Heart right ventricle (tissue), 16 donors: ENCODE results near the gene PLCL2. TPM values are rescaled to one million over a fixed set of nuclear protein-coding genes. Genes with fewer than 3 reads are reported as not detected.

Source experiments
- ATAC-seq, 8 donors: fragments of 200-7000 bp; cut with Tn5 transposase; one replicate each; pipeline ENCODE4 v1.9.1; 2020; ENCODE audit warnings: mild to moderate bottlenecking in 8 of 8, moderate library complexity in 8 of 8, moderate number of reproducible peaks in 1 of 8
- DNase-seq, 2 donors: peaks; one replicate each; pipeline ENCODE4 v3.0.0-alpha.2; 2020
- H3K27ac ChIP-seq, 10 donors: fragments of 200-600 bp; sonication (generic) in 2 of 10; one replicate each; pipeline versions ENCODE4 v1.5.0 to v1.8.0; 2020 to 2022; ENCODE audit warnings: mild to moderate bottlenecking in 3 of 10
- H3K27me3 ChIP-seq, 7 donors: fragments of 200-600 bp; one replicate each; pipeline ENCODE4 v1.8.0; 2021 to 2022; ENCODE audit warnings: mild to moderate bottlenecking in 2 of 7
- H3K36me3 ChIP-seq, 9 donors: fragments of 200-600 bp; sonication (generic) in 1 of 9; one replicate each; pipeline versions ENCODE4 v1.5.0 to v1.8.0; 2020 to 2022; ENCODE audit warnings: mild to moderate bottlenecking in 2 of 9
- H3K4me1 ChIP-seq, 9 donors: fragments of 200-600 bp; sonication (generic) in 1 of 9; one replicate each; pipeline versions ENCODE4 v1.5.0 to v1.8.0; 2020 to 2022; ENCODE audit warnings: mild to moderate bottlenecking in 4 of 9
- H3K4me3 ChIP-seq, 10 donors: fragments of 200-600 bp; sonication (generic) in 2 of 10; one replicate each; pipeline versions ENCODE4 v1.5.0 to v1.8.0; 2020 to 2022; ENCODE audit warnings: mild to moderate bottlenecking in 7 of 10, moderate library complexity in 2 of 10
- H3K9me3 ChIP-seq, 11 donors: fragments of 200-600 bp in 10 of 11; sonication (generic) in 2 of 11; one replicate each; pipeline versions ENCODE4 v1.5.0 to v1.8.0; 2013 to 2022; ENCODE audit warnings: mild to moderate bottlenecking in 2 of 11, control low read depth in 1 of 11, moderate library complexity in 1 of 11
- WGBS, 2 donors: extraction: QIAGEN DNeasy Blood & Tissue Kit; methylation state at CpG; one replicate each; pipeline ENCODE4 v1.1.7; 2013; ENCODE audit warnings: inconsistent platforms in 1 of 2; 5-methylcytosine and 5-hydroxymethylcytosine counted together
- intact Hi-C, 10 donors: fragments of 100-400 bp; cut with DNase I; formaldehyde crosslinking; loops; one replicate each; pipeline versions ENCODE4 v1.11.1 to v1.14.2; 2022
- polyA plus RNA-seq, 2 donors: library from polyadenylated mRNA; stranded (reverse); fragments of 200-250 nt; gene quantifications; one replicate each; pipeline ENCODE4 v1.2.3, GENCODE V29; 2013
- total RNA-seq, 10 donors: library from RNA; stranded (reverse); fragmentation: NEBNext Ultra II Directional in 3 of 10; extraction: Animal tissue kit (Norgen Biotek cat#: 25700) in 3 of 10; gene quantifications; one replicate each; pipeline versions ENCODE4 v1.2.1 to v1.2.4, GENCODE V29; 2021 to 2023
- TF ChIP-seq, protein P1 (sequence below), 9 donors: fragments of 200-600 bp; sonication (generic) in 2 of 9; IDR thresholded peaks; one replicate each; pipeline versions ENCODE4 v1.5.0 to v1.8.0; 2021 to 2022; ENCODE audit warnings: antibody characterized with exemption in 9 of 9, mild to moderate bottlenecking in 5 of 9, moderate library complexity in 1 of 9
- donor health status: Arrhythmogenic right ventricular cardiomyopathy.
- donor health status: ischemic (EF 13 %, LVEDD 7.1; RV severe dilation, severe dysfunction).
- donor health status: healthy with polysubstance abuse.
- donor health status: DM: no; HTN: yes; CAD: no.
- donor health status: DM: no; HTN: no; CAD: no.
- donor health status: ischemic (EF 25% LVEDD 6.9; RV normal size, moderate dysfunction).
- donor health status: ischemic (EF 25% LVEDD 5.7; RV mildly dilated, moderate dysfunction).
- donor health status: healthy.
- donor health status: DM: yes; HTN: yes; CAD: no.
- donor health status: Ischemic cardiomyopathy.
- donor health status: ischemic (EF 35%, LVEDD 5.7; RV mildly dilated, moderate dysfunction).
- donor health status: nonischemic (EF 11% LVEDD 7.7; RV severe dilation, severe dysfunction).
- donor health status: DM: yes; HTN: yes; CAD: no.
- donor health status: PGD.
- donor health status: ischemic (EF 29% LVEDD 5.4; RV normal size, mild dysfunction).
- donor health status: nonischemic (EF 23%, LVEDD 6.1; RV moderate dilation, normal function).

Gene PLCL2
- total and polyA plus RNA-seq, 12 donors = 8.7 to 79.8 (median 53.0) TPM

DNA sequence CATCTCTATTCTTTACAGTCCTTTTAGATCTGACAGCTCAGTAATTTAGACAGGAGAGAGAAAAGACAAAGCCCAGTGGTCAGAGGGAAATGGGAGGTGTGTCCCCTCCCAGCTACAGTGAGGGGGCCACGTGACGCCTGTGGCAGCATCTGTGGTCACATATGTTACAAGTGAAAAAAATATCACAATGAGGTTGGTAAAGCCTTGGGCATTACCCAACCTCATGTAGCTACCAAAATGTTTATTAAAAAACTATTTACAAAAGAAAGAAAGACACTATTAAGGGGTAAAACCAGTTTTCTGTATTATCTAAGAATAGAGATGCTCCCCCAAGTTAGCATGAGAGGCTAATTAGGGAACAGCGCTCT lies 42.9 kb upstream of the PLCL2 start:
- Histone ChIP-seq H3K27me3 (no peaks in the 10 kb centered on the region), H3K36me3 (no peaks in the 10 kb centered on the region), H3K4me3 (peak overlapping the region in 1 of 10 donors; percentile 28), H3K27ac (peak overlapping the region in 3 of 10 donors; percentile 11 to 86 (median 34)), H3K9me3 (no peaks in the 10 kb centered on the region), H3K4me1 (peaks cover 0 to 73% (median 18%) of the 10 kb centered on the region in 9 donors)
- intact Hi-C loops = loop anchor here in 1 of 10 donors (5.0 kb wide), 1 partner anchor 40 kb away; the partner anchor contains the start of gene PLCL2
- WGBS, 2 donors = 73 to 89% methylated on average over 3 of the region's 3 CpGs
- DNase-seq (no peak), ATAC-seq (peak in 1 of 8 donors; percentile 48)
- TF ChIP-seq, protein P1, sequence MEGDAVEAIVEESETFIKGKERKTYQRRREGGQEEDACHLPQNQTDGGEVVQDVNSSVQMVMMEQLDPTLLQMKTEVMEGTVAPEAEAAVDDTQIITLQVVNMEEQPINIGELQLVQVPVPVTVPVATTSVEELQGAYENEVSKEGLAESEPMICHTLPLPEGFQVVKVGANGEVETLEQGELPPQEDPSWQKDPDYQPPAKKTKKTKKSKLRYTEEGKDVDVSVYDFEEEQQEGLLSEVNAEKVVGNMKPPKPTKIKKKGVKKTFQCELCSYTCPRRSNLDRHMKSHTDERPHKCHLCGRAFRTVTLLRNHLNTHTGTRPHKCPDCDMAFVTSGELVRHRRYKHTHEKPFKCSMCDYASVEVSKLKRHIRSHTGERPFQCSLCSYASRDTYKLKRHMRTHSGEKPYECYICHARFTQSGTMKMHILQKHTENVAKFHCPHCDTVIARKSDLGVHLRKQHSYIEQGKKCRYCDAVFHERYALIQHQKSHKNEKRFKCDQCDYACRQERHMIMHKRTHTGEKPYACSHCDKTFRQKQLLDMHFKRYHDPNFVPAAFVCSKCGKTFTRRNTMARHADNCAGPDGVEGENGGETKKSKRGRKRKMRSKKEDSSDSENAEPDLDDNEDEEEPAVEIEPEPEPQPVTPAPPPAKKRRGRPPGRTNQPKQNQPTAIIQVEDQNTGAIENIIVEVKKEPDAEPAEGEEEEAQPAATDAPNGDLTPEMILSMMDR (IDR thresholded peaks at IDR 0.05) = no peak

DNA sequence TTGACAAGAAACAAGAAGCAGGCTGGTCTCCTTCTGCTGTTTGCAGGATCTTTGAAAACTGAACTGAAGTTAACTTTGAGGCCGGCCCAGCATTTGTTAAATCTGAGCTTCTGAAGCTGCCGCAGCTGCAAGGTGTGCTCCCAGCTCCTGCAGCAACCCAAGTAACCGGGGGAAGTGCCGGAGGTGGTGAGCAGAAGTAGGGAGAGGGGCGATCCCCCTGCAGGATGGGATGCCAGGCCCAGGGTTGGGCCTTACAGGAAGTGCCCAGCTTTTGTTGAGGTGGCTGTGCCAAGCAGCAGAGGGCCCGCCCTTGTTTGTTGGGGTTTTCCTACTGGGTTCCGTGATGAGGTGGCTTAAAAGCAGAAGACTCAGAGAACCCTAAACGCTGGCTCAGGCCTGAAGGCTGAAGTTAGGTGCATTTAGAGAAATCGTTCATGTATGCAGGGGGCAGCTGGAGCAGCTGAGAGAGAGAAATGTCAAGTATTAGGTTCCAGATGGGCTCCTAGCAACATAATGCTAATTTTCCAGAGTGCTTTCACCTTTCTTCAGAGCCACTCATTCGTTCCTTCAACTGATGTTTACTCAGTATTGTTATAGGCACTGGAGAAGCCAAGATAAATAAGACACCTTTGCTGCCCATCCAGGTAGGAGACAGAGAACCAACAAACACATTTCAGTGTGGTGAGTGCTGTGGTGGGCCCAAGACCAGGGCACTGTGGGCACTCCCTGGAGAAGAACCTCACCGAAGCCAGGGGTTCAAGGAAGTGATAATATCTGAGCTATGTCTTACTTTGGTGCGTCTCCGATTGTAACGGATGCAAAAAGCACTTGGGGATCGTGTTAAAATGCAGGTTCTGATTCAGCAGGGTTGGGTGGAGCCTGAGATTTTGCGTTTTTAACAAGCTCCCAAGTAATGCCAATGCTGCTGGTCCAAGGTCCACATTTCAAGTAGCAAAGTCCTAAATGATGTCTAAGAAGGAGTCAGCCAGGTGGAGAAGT lies 42.2 kb upstream of the PLCL2 start:
- Histone ChIP-seq H3K9me3 (no peaks in the 10 kb centered on the region), H3K4me3 (peak overlapping the region in 1 of 10 donors; percentile 22), H3K27me3 (no peaks in the 10 kb centered on the region), H3K36me3 (no peaks in the 10 kb centered on the region), H3K4me1 (peaks cover 0 to 73% (median 16%) of the 10 kb centered on the region in 9 donors), H3K27ac (peak overlapping the region in 5 of 10 donors; percentile 11 to 86 (median 30))
- ATAC-seq (peak in 7 of 8 donors; percentile 33 to 66 (median 53)), DNase-seq (peak in 1 of 2 donors; percentile 32)
- TF ChIP-seq, protein P1 (IDR thresholded peaks at IDR 0.05) = no peak
- intact Hi-C loops = loop anchor here in 1 of 10 donors (5.0 kb wide), 1 partner anchor 40 kb away; the partner anchor contains the start of gene PLCL2
- 85 to 88% methylated on average over 16 of the region's 16 CpGs for WGBS, 2 donors

DNA sequence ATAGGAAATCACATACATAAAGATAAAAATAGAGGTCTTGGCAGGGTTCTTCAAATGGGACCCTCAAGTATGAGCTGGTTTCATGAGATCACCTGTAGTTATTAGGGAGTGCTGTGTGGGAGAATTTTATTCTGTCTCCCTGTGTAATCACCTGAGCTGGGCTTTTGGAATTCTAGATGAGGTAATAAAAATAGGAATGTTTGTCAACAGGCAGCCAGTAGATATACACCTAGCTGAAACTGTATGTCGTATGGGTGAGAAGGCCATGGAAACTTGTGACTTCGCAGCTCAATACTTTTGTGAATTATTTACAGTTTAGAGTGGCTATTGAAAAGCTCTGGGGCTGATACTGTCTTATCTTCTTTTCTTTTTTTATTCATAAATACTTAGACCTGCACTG lies 40.5 kb upstream of the PLCL2 start:
- Histone ChIP-seq H3K36me3 (no peaks in the 10 kb centered on the region), H3K4me3 (no peak overlapping the region), H3K27ac (peak overlapping the region in 1 of 10 donors; percentile 86), H3K4me1 (peaks cover 0 to 84% (median 8%) of the 10 kb centered on the region in 9 donors), H3K27me3 (no peaks in the 10 kb centered on the region), H3K9me3 (no peaks in the 10 kb centered on the region)
- no peak for ATAC-seq
- TF ChIP-seq, protein P1 (IDR thresholded peaks at IDR 0.05) = no peak
- intact Hi-C loops = loop anchor here in 1 of 10 donors (5.0 kb wide), 1 partner anchor 38 kb away; the partner anchor contains the start of gene PLCL2
- WGBS, 2 donors = 93 to 95% methylated on average over 2 of the region's 2 CpGs
- no peak for DNase-seq

DNA sequence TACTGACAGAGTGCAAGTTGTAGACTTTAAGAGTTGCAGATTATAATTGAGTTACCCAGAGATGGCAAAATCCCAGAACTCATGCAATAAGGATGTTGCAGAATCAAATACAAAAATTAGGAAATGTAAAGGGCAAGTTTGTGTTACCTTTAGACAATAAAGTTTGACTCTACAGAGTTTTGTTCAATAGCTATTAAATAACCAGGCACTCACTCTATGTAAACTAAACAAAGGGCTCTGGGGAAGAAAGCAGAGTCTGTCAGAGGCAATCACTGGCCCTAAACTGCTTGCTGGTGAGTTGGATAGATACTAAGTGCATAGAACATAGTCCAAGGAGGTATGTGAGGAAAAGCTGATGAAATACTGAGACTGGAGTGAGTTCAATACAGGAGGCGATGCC lies 40.0 kb upstream of the PLCL2 start:
- TF ChIP-seq, protein P1 (IDR thresholded peaks at IDR 0.05) = no peak
- DNase-seq (no peak), ATAC-seq (no peak)
- Histone ChIP-seq H3K9me3 (no peaks in the 10 kb centered on the region), H3K27me3 (no peaks in the 10 kb centered on the region), H3K36me3 (no peaks in the 10 kb centered on the region), H3K27ac (peak overlapping the region in 1 of 10 donors; percentile 86), H3K4me3 (no peak overlapping the region), H3K4me1 (peaks cover 2 to 84% (median 10%) of the 10 kb centered on the region in 9 donors)
- WGBS, 2 donors = 88 to 98% methylated on average over 1 of the region's 1 CpG
- intact Hi-C loops = loop anchor here in 1 of 10 donors (5.0 kb wide), 1 partner anchor 38 kb away; the partner anchor contains the start of gene PLCL2
